ENCODE measurements around the gene NDUFC2.
"Not testable (repeated sequence)": the region's sequence is repeated elsewhere in the genome, so short reads cannot be mapped to it uniquely, and the experiment has no call there.

The NDUFC2 gene

GRCh38 chr11:78054971-78055370 is 24.7 kb downstream of the NDUFC2 start:
- DNase-seq (ENCODE audit: low spot score): no peak

DNA sequence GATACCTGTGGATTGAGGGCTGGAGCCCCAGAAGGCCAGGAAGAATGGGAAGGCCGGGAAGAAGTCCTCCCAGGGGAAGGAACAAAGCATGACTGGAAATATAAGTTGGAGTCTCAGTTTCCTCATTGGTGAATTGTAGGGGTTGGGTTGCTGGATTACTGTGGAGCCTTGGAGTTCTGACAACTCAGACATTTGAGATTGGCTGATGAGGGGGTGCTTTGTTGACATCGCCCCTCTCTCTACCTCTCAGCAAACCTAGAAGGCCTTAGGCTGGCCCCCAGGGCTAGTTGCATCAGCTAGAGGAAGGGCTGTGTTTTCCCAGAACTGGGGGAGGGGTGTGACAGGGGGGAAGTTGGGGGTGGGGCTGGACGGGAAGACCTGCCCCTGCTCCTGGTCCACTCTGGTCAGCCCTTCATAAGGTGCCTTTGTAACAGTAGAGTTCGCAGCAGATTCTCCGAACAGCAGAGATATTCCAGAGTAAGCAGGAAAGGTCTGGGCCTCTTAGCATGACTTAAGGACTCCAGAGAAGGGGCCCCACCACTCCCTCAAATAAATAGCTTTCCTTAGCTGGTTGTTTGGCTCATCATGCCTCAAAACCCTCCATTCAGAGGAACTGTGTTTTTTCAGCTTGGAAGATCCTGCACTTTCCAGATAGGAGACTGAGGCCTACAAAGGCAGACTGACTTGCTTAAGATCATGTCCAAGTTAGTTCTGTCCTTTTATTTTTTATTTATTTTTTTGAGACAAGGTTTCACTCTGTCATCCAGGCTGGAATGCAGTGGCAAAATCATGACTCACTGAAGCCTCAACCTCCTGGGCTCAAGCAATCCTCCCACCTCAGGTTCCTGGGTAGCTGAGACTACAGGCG is 28.5 kb downstream of the NDUFC2 start:
- DNase-seq (ENCODE audit: low spot score): no peak

- no peak for DNase-seq (ENCODE audit: low spot score)
Observed at GRCh38 chr11:78049348-78049747, 30.3 kb downstream of the NDUFC2 start.

GRCh38 chr11:78048561-78048960 is 31.1 kb downstream of the NDUFC2 start:
- no peak for DNase-seq (ENCODE audit: low spot score)

GRCh38 chr11:78046486-78046854 is 33.2 kb downstream of the NDUFC2 start:
- DNase-seq (ENCODE audit: low spot score): no peak

- peak; percentile 80 for DNase-seq (ENCODE audit: low spot score)
Observed at GRCh38 chr11:78045851-78046485, 33.7 kb downstream of the NDUFC2 start.

GRCh38 chr11:78044706-78045105 is 35.0 kb downstream of the NDUFC2 start:
- no peak for DNase-seq (ENCODE audit: low spot score)

DNA sequence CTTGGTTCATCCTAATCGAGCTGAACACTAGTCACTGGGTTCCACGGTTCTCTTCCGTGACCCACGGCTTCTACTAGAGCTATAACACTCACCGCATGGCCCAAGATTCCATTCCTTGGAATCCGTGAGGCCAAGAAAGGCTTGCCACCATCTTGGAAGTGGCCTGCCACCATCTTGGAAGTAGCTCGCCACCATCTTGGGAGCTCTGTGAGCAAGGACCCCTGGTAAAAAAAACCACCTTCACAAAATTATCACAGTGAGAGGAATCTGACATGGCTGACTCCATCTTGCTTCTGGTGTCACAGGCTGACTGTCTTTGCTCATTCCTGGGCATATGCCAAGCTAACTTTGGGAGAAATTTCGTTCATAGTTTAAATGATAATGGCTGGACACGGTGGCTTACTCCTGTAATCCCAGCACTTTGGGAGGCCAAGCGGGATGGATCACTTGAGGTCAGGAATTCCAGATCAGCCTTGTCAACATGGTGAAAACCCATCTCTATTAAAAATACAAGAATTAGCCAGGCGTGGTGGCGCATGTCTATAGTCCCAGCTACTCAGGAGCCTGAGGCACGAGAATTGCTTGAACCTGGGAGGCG is 37.7 kb downstream of the NDUFC2 start:
- DNase-seq (ENCODE audit: low spot score): no peak

DNA sequence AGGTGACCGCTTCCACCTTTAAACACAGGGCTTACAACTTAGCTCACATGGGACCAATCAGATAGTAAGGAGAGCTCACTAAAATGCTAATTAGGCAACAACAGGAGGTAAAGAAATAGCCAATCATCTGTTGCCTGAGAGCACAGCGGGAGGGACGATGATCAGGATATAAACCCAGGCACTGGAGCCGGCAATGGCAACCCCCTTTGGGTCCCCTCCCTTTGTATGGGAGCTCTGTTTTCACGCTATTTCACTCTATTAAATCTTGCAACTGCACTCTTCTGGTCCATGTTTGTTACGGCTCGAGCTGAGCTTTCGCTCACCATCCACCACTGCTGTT is 38.3 kb downstream of the NDUFC2 start:
- DNase-seq (ENCODE audit: low spot score): not testable (repeated sequence)

DNA sequence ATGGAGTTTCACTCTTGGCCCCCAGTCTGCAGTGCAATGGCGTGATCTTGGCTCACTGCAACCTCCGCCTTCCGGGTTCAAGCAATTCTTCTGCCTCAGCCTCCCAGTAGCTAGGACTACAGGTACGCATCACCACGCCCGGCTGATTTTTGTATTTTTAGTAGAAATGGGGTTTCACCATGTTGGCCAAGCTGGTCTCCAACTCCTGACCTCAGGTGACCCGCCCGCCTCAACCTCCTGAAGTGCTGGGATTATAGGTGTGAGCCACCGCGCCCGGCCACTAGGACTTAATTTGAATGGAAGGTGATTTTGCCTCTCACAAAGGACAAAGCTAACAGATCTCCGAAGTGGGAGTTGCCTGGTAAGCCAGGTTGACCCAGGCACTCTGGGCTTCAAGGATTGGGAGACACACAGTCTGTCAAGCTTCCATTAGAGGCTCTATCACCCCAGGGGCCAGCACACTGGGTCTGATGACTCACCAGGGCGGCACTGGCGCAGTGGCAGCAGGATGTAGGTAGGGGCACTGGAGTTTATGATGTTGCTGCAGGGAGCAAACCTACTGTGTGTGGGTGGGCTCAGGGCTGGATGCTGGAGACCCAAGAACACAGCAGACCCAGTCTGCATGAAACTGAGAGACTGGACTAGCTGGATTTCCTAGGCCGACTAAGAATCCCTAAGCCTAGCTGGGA is 38.8 kb downstream of the NDUFC2 start:
- DNase-seq (ENCODE audit: low spot score): no peak

DNA sequence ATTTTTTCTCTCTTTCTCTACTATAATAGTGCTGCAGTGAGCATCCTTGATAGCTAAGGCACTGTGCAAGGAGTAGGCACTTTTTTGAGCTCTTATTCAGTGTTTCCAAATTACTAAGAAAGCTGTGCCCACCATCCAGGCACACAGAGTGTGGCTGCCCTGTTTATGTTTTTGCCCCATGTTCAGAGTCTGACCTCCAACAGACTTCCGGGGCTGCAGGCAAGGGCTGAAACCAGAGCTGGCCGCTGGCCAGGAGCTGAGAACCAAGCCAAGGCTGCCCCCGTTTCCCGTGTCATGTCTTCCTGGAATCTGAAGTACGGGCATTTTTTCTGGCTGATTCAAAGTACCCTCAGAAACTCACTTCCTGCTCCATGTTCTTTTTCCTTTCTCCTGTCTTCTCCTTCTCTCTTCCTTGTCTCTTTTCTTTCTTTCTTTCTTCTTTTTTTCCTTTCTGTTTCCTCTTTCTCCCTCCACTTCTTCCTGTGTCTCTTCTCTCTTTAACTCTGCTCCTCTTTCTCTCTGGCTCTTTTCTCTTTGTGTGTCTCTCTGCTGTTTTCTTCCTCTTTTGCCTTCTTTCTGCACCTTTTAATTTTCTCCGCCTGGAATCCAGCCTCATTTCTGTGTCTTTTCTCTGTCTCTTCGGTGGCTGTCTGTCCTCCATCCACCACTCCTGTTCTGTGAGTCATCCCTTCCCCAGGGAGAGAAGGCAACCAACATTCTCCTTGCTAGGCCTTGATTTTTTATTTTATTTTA is 39.6 kb downstream of the NDUFC2 start:
- no peak for DNase-seq (ENCODE audit: low spot score)

- DNase-seq (ENCODE audit: low spot score): no peak
Observed at GRCh38 chr11:78039391-78039918, 40.2 kb downstream of the NDUFC2 start.

DNA sequence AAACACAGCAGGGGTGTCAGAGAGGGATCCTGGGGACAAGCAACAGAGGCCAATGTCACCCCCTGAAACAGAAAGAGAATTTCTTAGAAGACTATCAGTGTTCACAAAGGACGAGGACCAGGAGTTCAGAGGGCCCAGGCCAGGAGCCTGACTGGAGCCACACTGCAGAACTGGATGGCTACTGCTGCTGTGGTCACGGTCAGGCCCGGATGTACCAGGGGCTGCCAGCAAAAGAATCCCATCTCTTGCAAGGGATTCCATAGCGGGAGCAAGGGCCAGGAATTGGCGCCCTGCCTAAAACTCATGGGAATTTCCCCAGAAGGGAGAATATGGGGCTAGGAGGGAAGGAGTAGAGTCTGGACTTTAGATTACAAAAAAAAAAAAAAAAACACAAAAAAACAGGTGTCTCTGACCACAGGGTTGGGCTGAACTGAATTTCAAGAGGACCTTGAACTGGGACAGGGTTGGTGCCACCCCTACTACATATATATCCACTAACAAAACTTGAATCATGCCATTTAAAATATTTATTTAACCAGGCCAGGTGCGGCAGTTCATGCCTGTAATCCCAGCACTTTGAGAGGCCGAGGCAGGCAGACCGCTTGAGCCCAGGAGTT is 40.9 kb downstream of the NDUFC2 start:
- DNase-seq (ENCODE audit: low spot score): no peak

GRCh38 chr11:78037825-78038620 is 41.6 kb downstream of the NDUFC2 start:
- DNase-seq (ENCODE audit: low spot score): no peak

DNA sequence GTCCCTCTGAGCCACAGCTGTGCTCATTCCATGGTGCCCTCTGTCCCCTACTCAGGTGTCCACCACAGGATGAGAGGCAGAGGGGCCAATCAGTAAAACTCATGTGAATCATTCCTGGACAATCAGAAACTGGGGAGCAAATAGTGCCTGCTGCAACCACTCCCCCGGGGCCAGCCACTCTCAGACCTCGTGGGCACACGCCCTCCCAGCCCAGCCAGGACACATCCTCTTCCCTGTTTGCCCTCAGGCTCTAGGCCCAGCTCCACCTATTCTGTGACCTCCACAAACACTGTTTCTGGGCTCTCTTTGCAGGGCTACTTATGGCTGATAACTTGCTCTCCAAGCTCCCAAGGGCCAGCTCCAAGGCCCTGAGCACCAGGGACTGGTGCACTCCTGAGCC is 42.6 kb downstream of the NDUFC2 start:
- DNase-seq (ENCODE audit: low spot score): no peak

DNA sequence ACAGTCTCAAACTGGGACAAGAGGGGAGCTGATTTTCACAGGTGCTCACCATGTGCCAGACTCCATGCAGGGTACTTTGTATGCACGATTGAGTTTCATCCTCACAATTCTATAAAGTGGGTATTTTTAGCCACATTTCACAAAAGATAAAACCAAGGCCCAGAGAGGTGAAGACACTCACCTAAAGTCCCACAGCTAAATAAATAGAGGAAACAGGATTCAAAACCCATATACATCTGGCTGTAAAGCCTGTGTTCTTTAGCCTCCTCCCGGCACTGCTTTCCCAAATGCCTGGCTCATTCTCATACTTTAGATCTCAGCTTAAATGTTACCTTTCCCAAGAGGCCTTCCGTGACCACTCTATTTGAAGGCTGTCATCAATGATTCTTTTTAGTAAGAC is 43.3 kb downstream of the NDUFC2 start:
- DNase-seq (ENCODE audit: low spot score): no peak

- no peak for DNase-seq (ENCODE audit: low spot score)
Observed at GRCh38 chr11:78034623-78035022, 45.0 kb downstream of the NDUFC2 start.

- DNase-seq (ENCODE audit: low spot score): no peak
Observed at GRCh38 chr11:78033040-78033439, 46.6 kb downstream of the NDUFC2 start.

- DNase-seq (ENCODE audit: low spot score): no peak
Observed at GRCh38 chr11:78032090-78032489, 47.6 kb downstream of the NDUFC2 start.

GRCh38 chr11:78031629-78032028 is 48.0 kb downstream of the NDUFC2 start:
- DNase-seq (ENCODE audit: low spot score): no peak

Data from germinal center (tissue), 1 donor.